ENCODE results near the gene LRRC55. TPM values are rescaled to one million over a fixed set of nuclear protein-coding genes. Genes with fewer than 3 reads are reported as not detected.

The LRRC55 gene
- total and polyA plus RNA-seq, 9 of the 15 experiments (the other 6 are each of a cell fraction or from before 2014, with no cell fraction given): not detected

- TF ChIP-seq MEF2A (IDR thresholded peaks at IDR 0.05; ENCODE audit: control insufficient read depth, low read depth, low read length): no peak
- no peak for TF ChIP-seq FOXJ3 (CRISPR knock-in tag; IDR thresholded peaks at IDR 0.05)
- no peak for TF ChIP-seq KDM2B (CRISPR knock-in tag; IDR thresholded peaks at IDR 0.05)
- TF ChIP-seq MXD1 (CRISPR knock-in tag; IDR thresholded peaks at IDR 0.05; ENCODE audit: borderline replicate concordance, poor library complexity, severe bottlenecking): no peak
- no peak for TF ChIP-seq POLR2H (tag; IDR thresholded peaks at IDR 0.05; ENCODE audit: low read depth)
- no peak for TF ChIP-seq MCM3 (IDR thresholded peaks at IDR 0.05)
- TF ChIP-seq STAG1 (CRISPR knock-in tag; IDR thresholded peaks at IDR 0.05; ENCODE audit: borderline replicate concordance): no peak
- TF ChIP-seq MBD2 (IDR thresholded peaks at IDR 0.05; ENCODE audit: borderline replicate concordance, low read depth): no peak
- TF ChIP-seq ZBTB33 (CRISPR knock-in tag; IDR thresholded peaks at IDR 0.05): no peak
- TF ChIP-seq SAFB (IDR thresholded peaks at IDR 0.05; ENCODE audit: borderline replicate concordance, low read depth, low read length): no peak
- no peak for TF ChIP-seq NKRF (IDR thresholded peaks at IDR 0.05; ENCODE audit: borderline replicate concordance)
- TF ChIP-seq PKNOX1 (IDR thresholded peaks at IDR 0.05): no peak
- no peak for TF ChIP-seq PTBP1 (IDR thresholded peaks at IDR 0.05; ENCODE audit: low read depth, low read length)
- TF ChIP-seq THAP7 (CRISPR knock-in tag; IDR thresholded peaks at IDR 0.05): no peak
- CTCF ChIA-PET (ENCODE audit: low intra/inter-chr PET ratio): no interaction called here
- no peak overlapping the region for H3K4me2 ChIP-seq (ENCODE audit: insufficient read depth, low read length)
- H3K9me3 ChIP-seq (replicated peaks; ENCODE audit: control insufficient read depth, insufficient read depth, low read depth, low read length): no peaks in the 10 kb centered on the region
- no TSS peak for BruUV-seq (replicated peaks)
- H3K9me1 ChIP-seq (ENCODE audit: control insufficient read depth, insufficient read depth, low read length): no peaks in the 10 kb centered on the region
- 38% methylated on average over 6 of the region's 6 CpGs for WGBS (ENCODE audit: insufficient coverage, low coverage, missing lambda C conversion rate)
- in situ Hi-C loops (cut with MboI): no loop called here
- H4K20me1 ChIP-seq (replicated peaks; ENCODE audit: control insufficient read depth, insufficient read depth, low read length): no peaks in the 10 kb centered on the region
- no peak for DNase-seq (ENCODE audit: extremely low read depth in 1 of 4, low spot score in 3 of 4)
- H3K4me3 ChIP-seq: no peak overlapping the region
- FAIRE-seq: no peak
- no peak overlapping the region for H3K9ac ChIP-seq (ENCODE audit: insufficient read depth in 1 of 2, low read depth in 2 of 2, low read length in 2 of 2)
- intact Hi-C loops (cut with micrococcal nuclease): no loop called here
- H2AFZ ChIP-seq (ENCODE audit: low read depth, low read length): no peak overlapping the region
- no peak for ATAC-seq
- no peaks in the 10 kb centered on the region for H3K4me1 ChIP-seq (replicated peaks in 1 of 2; ENCODE audit: control insufficient read depth in 2 of 2, insufficient read depth in 2 of 2, low read length in 2 of 2)
- no peaks in the 10 kb centered on the region for H3K79me2 ChIP-seq (ENCODE audit: control insufficient read depth, insufficient read depth, low read length)
- H3K27ac ChIP-seq (ENCODE audit: extremely low read depth, low read depth, low read length): no peak overlapping the region
- POLR2A ChIA-PET: interaction anchor here (1.1 kb wide), 1 partner anchor 95 kb away, joined by 4 read pairs; no protein-coding TSS in a partner anchor
- peaks cover 9 to 13% of the 10 kb centered on the region in 2 experiments; a peak in 3 of 5 replicates for H3K27me3 ChIP-seq (ENCODE audit: control insufficient read depth in 2 of 2, insufficient read depth in 2 of 2, low read length in 2 of 2)
- H3K36me3 ChIP-seq (ENCODE audit: control insufficient read depth, insufficient read depth, low read length): no peaks in the 10 kb centered on the region
These were observed 14.8 kb downstream of the LRRC55 start for GRCh38 chr11:57196596-57196995.
